Lower leg skin (tissue), 3 donors: ENCODE results near the gene GRIA1.

Experiments
- CTCF ChIP-seq, 3 donors: fragments of 450-650 bp; IDR thresholded peaks; one replicate each; pipeline ENCODE4 v1.5.1; 2016; ENCODE audit warnings: antibody characterized with exemption in 3 of 3, mild to moderate bottlenecking in 3 of 3, moderate library complexity in 2 of 3
- POLR2A ChIP-seq, 2 donors: fragments of 450-650 bp; IDR thresholded peaks; one replicate each; pipeline ENCODE4 v1.6.1; 2016 to 2017; ENCODE audit warnings: antibody characterized with exemption in 2 of 2, mild to moderate bottlenecking in 1 of 2, moderate library complexity in 1 of 2

GRCh38 chr5:153569036-153569435 lies 78.6 kb downstream of the GRIA1 start:
- TF ChIP-seq CTCF (IDR thresholded peaks at IDR 0.05) (no peak), POLR2A (IDR thresholded peaks at IDR 0.05) (no peak)
